ENCODE measurements around the gene SUFU. TPM values are rescaled to one million over a fixed set of nuclear protein-coding genes. Genes with fewer than 3 reads are reported as not detected.

Gene SUFU
- total and polyA plus RNA-seq, 2 of the 8 experiments (the other 6 are each of a cell fraction or from before 2014, with no cell fraction given) = 7.0 to 10.8 TPM

DNA sequence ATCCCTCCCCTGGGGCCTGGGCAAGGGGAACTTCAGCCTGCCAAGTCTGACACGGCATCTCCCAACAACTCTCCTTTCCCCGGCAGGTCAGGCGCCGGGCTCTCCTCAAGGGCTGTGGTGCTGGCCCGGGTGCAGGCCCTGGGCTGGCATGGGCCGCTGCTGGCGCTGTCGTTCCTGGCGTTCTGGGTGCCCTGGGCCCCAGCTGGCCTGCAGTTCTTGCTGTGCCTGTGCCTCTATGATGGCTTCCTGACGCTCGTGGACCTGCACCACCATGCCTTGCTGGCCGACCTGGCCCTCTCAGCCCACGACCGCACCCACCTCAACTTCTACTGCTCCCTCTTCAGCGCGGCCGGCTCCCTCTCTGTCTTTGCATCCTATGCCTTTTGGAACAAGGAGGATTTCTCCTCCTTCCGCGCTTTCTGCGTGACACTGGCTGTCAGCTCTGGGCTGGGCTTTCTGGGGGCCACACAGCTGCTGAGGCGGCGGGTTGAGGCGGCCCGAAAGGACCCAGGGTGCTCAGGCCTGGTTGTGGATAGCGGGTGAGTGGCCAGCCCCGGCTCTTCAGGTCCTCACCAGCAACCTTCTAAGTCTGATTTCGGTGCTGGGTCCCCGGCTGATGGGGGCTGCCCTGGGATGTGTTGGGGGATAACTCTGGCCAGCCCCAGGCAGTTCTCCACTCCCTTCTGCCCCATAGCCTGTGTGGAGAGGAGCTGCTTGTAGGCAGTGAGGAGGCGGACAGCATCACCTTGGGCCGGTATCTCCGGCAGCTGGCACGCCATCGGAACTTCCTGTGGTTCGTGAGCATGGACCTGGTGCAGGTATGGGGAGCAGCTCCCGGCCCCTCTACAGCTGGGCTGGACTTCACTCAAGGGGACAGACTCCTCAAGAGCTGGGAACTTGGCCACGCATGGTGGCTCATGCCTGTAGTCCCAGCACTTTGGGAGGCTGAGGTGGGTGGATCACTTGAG is 32.9 kb upstream of the SUFU start:
- Histone ChIP-seq H3K4me1 (replicated peaks in 1 of 4; ENCODE audit: control insufficient read depth in 3 of 4, insufficient read depth in 4 of 4, low read length in 3 of 4) (no peaks in the 10 kb centered on the region), H3K4me2 (ENCODE audit: insufficient read depth in 1 of 2, low read depth in 2 of 2, low read length in 2 of 2) (no peak overlapping the region), H2BK5ac (ENCODE audit: low read depth, low read length) (no peak overlapping the region), H4K91ac (replicated peaks; ENCODE audit: insufficient read length, low read length) (no peak overlapping the region), H3K79me1 (ENCODE audit: low read depth, low read length) (no peaks in the 10 kb centered on the region), H3K18ac (ENCODE audit: extremely low read depth, low read length) (no peak overlapping the region), H3K23ac (ENCODE audit: insufficient read length) (no peak overlapping the region), H3K4ac (replicated peaks; ENCODE audit: insufficient read length, low read depth, low read length) (no peak overlapping the region), H2AK5ac (ENCODE audit: low read depth, low read length) (no peak overlapping the region), H3K27me3 (replicated peaks in 1 of 4; ENCODE audit: control insufficient read depth in 3 of 4, extremely low read depth in 1 of 4, insufficient read depth in 3 of 4, low read length in 3 of 4) (no peaks in the 10 kb centered on the region), H3K56ac (replicated peaks; ENCODE audit: insufficient read length, low read depth, low read length) (no peak overlapping the region), H2AFZ (ENCODE audit: low read length) (no peak overlapping the region), H4K8ac (ENCODE audit: extremely low read depth, insufficient read depth, low read length) (no peak overlapping the region), H3K36me3 (ENCODE audit: control insufficient read depth in 2 of 4, insufficient read depth in 4 of 4, low read length in 3 of 4) (peaks cover 0 to 6% (median 2%) of the 10 kb centered on the region in 4 experiments; a peak in 5 of 8 replicates), H4K20me1 (replicated peaks in 1 of 2; ENCODE audit: control insufficient read depth in 1 of 2, insufficient read depth in 2 of 2, low read length in 2 of 2) (peaks cover 0 to 3% of the 10 kb centered on the region in 2 experiments), H2BK20ac (ENCODE audit: low read length) (no peak overlapping the region), H3K23me2 (ENCODE audit: low read depth, low read length) (no peaks in the 10 kb centered on the region), H2BK12ac (ENCODE audit: low read depth, low read length) (no peak overlapping the region), H3K4me3 (ENCODE audit: extremely low read depth in 1 of 4, insufficient read depth in 2 of 4, low read depth in 3 of 4, low read length in 4 of 4) (no peak overlapping the region), H3K79me2 (ENCODE audit: control insufficient read depth in 1 of 2, insufficient read depth in 2 of 2, low read length in 2 of 2) (no peaks in the 10 kb centered on the region), H3K9ac (replicated peaks in 1 of 4; ENCODE audit: extremely low read depth in 1 of 4, low read depth in 3 of 4, low read length in 3 of 4) (no peak overlapping the region), H4K5ac (ENCODE audit: insufficient read length, low read depth, low read length) (no peak overlapping the region), H3K27ac (ENCODE audit: low read depth, low read length) (no peak overlapping the region), H3K9me3 (ENCODE audit: insufficient read depth in 2 of 2, low read depth in 1 of 2, low read length in 1 of 2) (no peaks in the 10 kb centered on the region), H3K14ac (ENCODE audit: insufficient read length) (no peak overlapping the region), H2BK15ac (ENCODE audit: low read length) (no peak overlapping the region), H2BK120ac (replicated peaks; ENCODE audit: low read depth, low read length) (no peak overlapping the region)
- ChIA-PET CTCF (ENCODE audit: partially characterized antibody) (interaction anchor here (1.1 to 4.4 kb wide), 7 partner anchors 8 to 144 kb away, joined by 3 to 31 read pairs (median 5); partner anchors contain the start of gene C10orf95), POLR2A (ENCODE audit: partially characterized antibody) (interaction anchor here (0.5 to 2.0 kb wide), 5 partner anchors 9 to 265 kb away, joined by 3 to 7 read pairs (median 3); no protein-coding TSS in a partner anchor)
- TF ChIP-seq BRCA1 (IDR thresholded peaks at IDR 0.05; ENCODE audit: low read depth, low read length) (no peak), POLR2AphosphoS5 (IDR thresholded peaks at IDR 0.05; ENCODE audit: low read depth, low read length) (no peak), SP1 (IDR thresholded peaks at IDR 0.05; ENCODE audit: low read depth, low read length) (no peak), ASH2L (IDR thresholded peaks at IDR 0.05; ENCODE audit: low read length) (no peak), KDM5A (IDR thresholded peaks at IDR 0.05; ENCODE audit: low read length) (no peak), SP4 (IDR thresholded peaks at IDR 0.05; ENCODE audit: low read length) (no peak), TEAD4 (IDR thresholded peaks at IDR 0.05; ENCODE audit: low read depth, low read length) (no peak), SIX5 (IDR thresholded peaks at IDR 0.05; ENCODE audit: low read depth, low read length) (no peak), TCF12 (IDR thresholded peaks at IDR 0.05; ENCODE audit: low read depth, low read length) (no peak), PHF8 (conservative IDR thresholded peaks at IDR 0.05; ENCODE audit: low read depth, low read length) (no peak), RFX5 (IDR thresholded peaks at IDR 0.05; ENCODE audit: borderline replicate concordance, low read depth, low read length) (no peak), YY1 (IDR thresholded peaks at IDR 0.05; ENCODE audit: low read depth, low read length) (no peak), ZNF274 (IDR thresholded peaks at IDR 0.05; ENCODE audit: borderline replicate concordance, extremely low read depth, low read length) (no peak)
- DNase-seq (ENCODE audit: low read depth in 1 of 2, low spot score in 2 of 2) = no peak
- 94% methylated on average over 36 of the region's 36 CpGs; no CpG with 5 or more reads in 1 of the 2 experiments for WGBS, 2 experiments (ENCODE audit: extremely low coverage in 1 of 2, insufficient coverage in 1 of 2, insufficient read length in 1 of 2, insufficient replicate concordance in 2 of 2, low coverage in 1 of 2, low lambda C conversion rate in 2 of 2, missing lambda C conversion rate in 1 of 2)
- no peak for FAIRE-seq

All from H1 (cell line).